ENCODE measurements around the gene RSL24D1.
"Not testable (repeated sequence)": the region's sequence is repeated elsewhere in the genome, so short reads cannot be mapped to it uniquely, and the experiment has no call there.

Gene RSL24D1

GRCh38 chr15:55204464-55204863 lies 7.7 kb upstream of the RSL24D1 start:
- DNase-seq: no peak

DNA sequence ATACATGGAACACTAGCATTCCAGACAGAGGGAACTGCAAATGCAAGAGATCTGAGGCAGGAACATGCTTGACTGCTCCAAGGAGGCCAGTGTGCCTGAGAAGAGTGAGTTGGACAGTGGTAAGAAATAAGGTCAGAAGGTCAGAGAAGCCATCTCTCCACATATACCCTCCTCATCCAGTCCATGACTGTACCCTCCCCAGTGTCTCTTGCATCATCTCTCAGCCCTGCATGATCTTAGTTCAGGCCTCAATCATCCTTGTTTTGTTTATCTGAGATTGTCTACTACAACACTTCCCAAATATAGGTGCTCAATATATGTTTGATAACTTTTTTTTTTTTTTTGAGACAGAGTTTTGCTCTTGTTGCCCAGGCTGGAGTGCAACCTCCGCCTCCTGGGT lies 5.5 kb upstream of the RSL24D1 start:
- no peak for DNase-seq

DNA sequence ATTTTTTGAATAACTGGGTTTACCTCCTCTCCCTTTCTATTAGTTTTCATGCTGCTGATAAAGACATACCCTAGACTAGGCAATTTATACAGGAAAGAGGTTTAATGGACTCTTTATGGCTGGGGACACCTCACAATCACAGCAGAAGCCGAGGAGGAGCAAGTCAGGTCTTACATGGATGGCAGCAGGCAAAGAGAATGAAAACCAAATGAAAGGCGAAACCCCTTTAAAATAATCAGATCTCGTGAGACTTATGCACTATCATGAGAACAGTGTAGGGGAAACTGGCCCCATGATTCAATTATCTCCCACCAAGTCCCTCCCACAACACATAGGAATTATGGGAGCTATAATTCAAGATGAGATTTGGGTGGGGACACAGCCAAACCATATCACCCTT lies 2.0 kb upstream of the RSL24D1 start:
- no peak for DNase-seq

DNA sequence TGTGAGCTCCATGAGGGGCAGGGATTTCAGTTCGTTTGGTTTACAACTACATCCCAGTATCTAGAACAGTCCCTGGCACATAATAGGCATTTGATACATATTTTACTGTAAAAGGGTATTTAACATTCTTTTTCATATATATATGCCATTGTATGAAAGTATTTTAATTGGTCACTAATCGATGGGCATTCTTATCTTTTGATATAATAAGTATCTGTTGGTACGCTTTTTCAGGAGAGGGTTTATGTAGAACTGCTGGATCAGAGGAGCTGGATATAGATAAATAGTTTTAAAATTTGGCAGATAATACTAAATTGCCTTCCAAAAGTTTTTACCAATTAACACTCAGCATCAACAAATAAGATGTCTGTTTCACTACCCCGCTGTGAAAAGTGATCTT lies 978 bp upstream of the RSL24D1 start:
- no peak for DNase-seq

DNA sequence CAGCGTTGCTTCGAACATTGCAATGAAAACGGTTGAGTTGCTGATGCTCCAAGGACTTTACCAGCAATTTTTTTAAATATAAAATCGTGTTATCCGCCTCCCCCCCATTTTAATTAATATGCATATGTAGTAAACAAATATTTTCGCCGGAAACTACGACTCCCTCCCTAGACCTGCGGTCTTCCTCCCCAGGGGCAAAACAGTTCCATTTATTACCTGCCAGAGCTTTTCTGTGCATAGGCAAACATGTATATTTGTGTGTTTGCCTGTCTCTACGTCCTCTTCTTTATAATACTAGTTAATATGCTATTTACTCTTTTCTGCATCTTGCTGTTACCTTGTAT lies 593 bp upstream of the RSL24D1 start:
- DNase-seq: no peak

GRCh38 chr15:55195996-55196395 lies 745 bp downstream of the RSL24D1 start:
- DNase-seq: no peak

- no peak for DNase-seq
Observed at GRCh38 chr15:55194256-55194655, 2.5 kb downstream of the RSL24D1 start.

DNA sequence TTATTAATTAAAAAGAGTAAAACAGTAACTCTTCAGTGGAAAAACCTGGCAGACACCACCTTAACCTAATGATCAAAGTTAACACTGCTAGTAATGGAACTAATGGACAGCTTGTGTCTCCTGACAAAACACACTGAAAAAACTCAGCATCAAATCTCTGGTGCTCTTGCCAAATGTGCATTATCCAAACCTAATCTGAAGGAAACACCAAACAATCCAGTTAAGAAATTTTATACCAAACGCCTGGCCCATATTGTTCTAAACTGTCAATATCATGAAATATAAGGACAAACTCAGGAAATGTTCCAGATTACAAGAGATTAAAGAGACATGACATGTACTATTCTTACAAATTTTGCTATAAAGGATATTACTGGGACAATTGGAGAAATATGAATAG lies 10.4 kb downstream of the RSL24D1 start:
- no peak for DNase-seq

GRCh38 chr15:55183679-55184078 lies 13.1 kb downstream of the RSL24D1 start:
- no peak for DNase-seq

GRCh38 chr15:55179141-55179540 lies 17.6 kb downstream of the RSL24D1 start:
- DNase-seq: no peak

GRCh38 chr15:55170361-55170760 lies 26.4 kb downstream of the RSL24D1 start:
- DNase-seq: no peak

GRCh38 chr15:55168350-55168974 lies 28.3 kb downstream of the RSL24D1 start:
- peak; percentile 62 to 75 for DNase-seq

DNA sequence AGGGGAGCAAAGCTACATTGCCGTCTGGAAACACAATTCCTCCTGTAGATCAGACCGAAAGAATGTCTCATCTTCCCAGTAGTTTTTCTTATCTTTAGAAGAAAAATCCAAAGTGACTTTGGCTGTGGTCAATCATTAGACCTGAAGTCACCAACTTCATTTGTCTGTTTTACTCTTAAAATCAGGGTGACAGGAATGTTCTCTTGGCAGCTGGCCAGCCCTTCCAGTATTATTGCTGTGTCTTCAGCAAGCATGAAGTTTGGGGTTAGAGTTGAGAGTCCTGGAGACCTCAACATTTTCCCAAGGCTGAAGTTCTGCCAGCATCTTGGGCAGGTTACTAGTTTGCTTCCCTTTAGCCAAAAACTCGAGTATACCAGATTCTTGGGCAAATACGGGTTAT lies 32.5 kb downstream of the RSL24D1 start:
- DNase-seq: no peak

DNA sequence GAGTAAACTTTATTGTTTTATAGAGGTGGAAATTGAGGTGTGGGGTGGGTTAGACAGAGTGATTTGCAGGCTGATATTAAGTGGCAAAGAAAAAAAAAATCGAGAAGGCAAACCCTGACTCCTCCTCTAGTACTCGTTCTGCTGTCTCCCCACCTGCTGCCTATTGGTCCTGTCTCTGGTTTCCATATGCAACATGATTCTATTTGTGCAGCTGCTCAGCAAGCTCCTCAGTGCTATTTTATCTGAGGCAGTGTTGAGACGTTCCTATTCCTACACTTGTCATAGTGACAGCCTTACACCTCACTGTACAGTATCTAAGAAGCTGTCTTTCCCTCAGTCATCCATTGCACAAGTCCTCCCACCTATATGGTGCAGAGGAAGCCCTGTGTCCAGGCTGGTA lies 45.1 kb downstream of the RSL24D1 start:
- no peak for DNase-seq

- DNase-seq: not testable (repeated sequence)
Observed at GRCh38 chr15:55143132-55143531, 53.6 kb downstream of the RSL24D1 start.

DNA sequence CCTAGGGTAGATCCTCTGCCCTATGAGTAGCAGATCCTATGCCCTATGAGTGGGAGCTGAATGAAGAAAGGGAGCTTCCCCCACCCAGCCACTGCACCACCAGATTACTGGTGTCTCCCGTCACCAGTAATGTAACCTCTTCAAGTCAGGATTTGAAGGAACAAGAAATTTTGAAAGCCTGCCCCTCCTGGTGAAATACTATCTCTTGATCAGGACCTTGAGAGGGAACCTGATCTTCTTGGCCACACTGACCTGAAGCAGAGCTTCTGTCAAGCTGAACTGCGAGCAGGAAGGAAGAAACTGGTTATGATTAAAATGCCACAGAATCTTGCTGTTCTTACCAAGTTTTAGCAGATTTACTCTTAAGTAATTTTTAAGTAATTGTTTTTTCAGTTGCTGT lies 62.8 kb downstream of the RSL24D1 start:
- no peak for DNase-seq

DNA sequence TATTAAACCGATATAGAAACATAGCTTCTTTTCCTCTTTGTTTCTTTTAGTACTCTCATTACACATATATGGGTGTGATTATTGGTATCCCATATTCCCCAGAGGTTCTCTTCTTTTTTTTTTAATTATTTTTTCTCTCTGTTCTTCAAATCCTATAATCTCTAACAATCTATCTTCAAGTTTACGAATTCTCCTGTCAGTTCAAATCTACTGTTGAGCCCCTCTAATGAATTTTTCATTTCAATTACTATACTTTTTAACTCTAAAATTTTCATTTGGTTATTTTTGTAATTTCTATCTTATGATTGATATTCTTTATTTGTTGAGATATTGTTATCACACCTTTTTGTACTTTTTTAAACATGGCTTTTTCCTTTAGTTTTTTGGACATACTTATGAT lies 64.1 kb downstream of the RSL24D1 start:
- DNase-seq: no peak

Data from NCI-H446 (cell line).